ENCODE data around the gene TTYH3.

GRCh38 chr7:2651336-2651735, 19.6 kb downstream of the TTYH3 start:
- TF ChIP-seq CTCF (IDR thresholded peaks at IDR 0.05; ENCODE audit: low read depth, low read length, poor library complexity, severe bottlenecking) (peak; percentile 45), EZH2phosphoT487 (IDR thresholded peaks at IDR 0.05; ENCODE audit: borderline replicate concordance, low read length) (no peak)

Measured in DOHH2 (cell line).